DND-41 (cell line): Measurements from ENCODE around the gene CDC42SE2.

ENCODE experiments used
- ATAC-seq: fragments of 200-7000 bp; cut with Tn5 transposase; 3 replicates; pipeline ENCODE4 v1.9.1; 2021; ENCODE audit warnings: low read depth; ENCODE audit not compliant: insufficient read depth
- DNase-seq: peaks from one replicate; pipeline ENCODE4 v3.0.0-alpha.2; 2020
- H2AFZ ChIP-seq: 2 replicates; pipeline ENCODE4 v1.6.0; 2012; ENCODE audit warnings: low read depth, low read length
- H3K27ac ChIP-seq: 2 replicates; pipeline ENCODE4 v1.5.1; 2012; ENCODE audit warnings: low read length, inconsistent platforms
- H3K27me3 ChIP-seq: fragments of 200-600 bp; sonication (generic); 2 replicates; pipeline ENCODE4 v1.6.0; 2012; ENCODE audit warnings: low read length, mild to moderate bottlenecking, inconsistent platforms; ENCODE audit not compliant: insufficient read depth, poor library complexity
- H3K36me3 ChIP-seq: 2 replicates; pipeline ENCODE4 v1.5.1; 2012; ENCODE audit warnings: low read length, inconsistent platforms; ENCODE audit not compliant: insufficient read depth
- H3K4me1 ChIP-seq: 2 replicates; pipeline ENCODE4 v1.5.1; 2012; ENCODE audit warnings: mild to moderate bottlenecking, low read length; ENCODE audit not compliant: insufficient read depth
- H3K4me2 ChIP-seq: 2 replicates; pipeline ENCODE4 v1.6.0; 2012; ENCODE audit warnings: mild to moderate bottlenecking, moderate library complexity, low read length, inconsistent platforms; ENCODE audit not compliant: insufficient read depth
- H3K4me3 ChIP-seq, 2 experiments: fragments of 200-600 bp in 1 of 2; shearing (Covaris generic) in 1 of 2; 2 replicates each; pipeline ENCODE4 v1.5.1; 2012 to 2016; ENCODE audit warnings: inconsistent platforms in 2 of 2, low read length in 2 of 2, mild to moderate bottlenecking in 2 of 2, low read depth in 1 of 2, moderate library complexity in 1 of 2
- H3K79me2 ChIP-seq: 2 replicates; pipeline ENCODE4 v1.6.0; 2012; ENCODE audit warnings: low read length, inconsistent platforms; ENCODE audit not compliant: insufficient read depth
- H3K9ac ChIP-seq: 2 replicates; pipeline ENCODE4 v1.6.0; 2012; ENCODE audit warnings: low read depth, mild to moderate bottlenecking, inconsistent platforms, low read length, moderate library complexity
- H3K9me3 ChIP-seq: 2 replicates; pipeline ENCODE4 v1.5.1; 2012; ENCODE audit warnings: low read length, moderate library complexity, mild to moderate bottlenecking, inconsistent platforms; ENCODE audit not compliant: insufficient read depth, severe bottlenecking
- H4K20me1 ChIP-seq: 2 replicates; pipeline ENCODE4 v1.6.0; 2012; ENCODE audit warnings: low read length; ENCODE audit not compliant: insufficient read depth
- EZH2 ChIP-seq: IDR thresholded peaks from 3 replicates; pipeline ENCODE4 v1.6.1; 2012; ENCODE audit warnings: borderline replicate concordance, low read depth, mild to moderate bottlenecking, moderate library complexity, low read length, inconsistent platforms; ENCODE audit not compliant: severe bottlenecking
- TF ChIP-seq, protein P1 (sequence below): IDR thresholded peaks from 2 replicates; pipeline ENCODE4 v1.5.1; 2012; ENCODE audit warnings: borderline replicate concordance, low read length, moderate library complexity, mild to moderate bottlenecking; ENCODE audit not compliant: poor library complexity, severe bottlenecking; ENCODE audit errors: extremely low read depth

Gene CDC42SE2

DNA sequence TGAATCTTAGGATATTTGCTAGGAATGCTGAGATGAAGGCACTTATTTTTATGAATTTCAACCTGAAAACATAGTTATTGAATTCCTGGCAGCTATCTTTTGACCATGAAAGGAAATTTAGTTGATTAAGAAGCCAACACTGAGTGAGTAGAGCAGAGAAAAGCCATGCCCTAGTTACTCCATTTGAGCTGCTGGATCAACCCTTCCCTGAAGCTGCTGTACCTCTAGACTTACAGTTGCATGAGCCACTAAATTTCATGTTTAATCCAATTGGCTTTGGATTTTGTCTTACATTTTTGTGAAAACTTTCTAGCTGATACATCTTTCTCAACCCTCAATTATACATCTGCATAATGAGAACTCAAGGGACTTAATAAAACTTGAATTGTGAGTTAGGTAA, 54.6 kb downstream of the CDC42SE2 start:
- H3K9me3 ChIP-seq, result no peaks in the 10 kb centered on the region
- H4K20me1 ChIP-seq, result peaks cover 42% of the 10 kb centered on the region
- H3K36me3 ChIP-seq, result peaks cover 58% of the 10 kb centered on the region
- peaks cover 89% of the 10 kb centered on the region for H3K79me2 ChIP-seq
- H3K27ac ChIP-seq, result no peak overlapping the region
- H3K4me1 ChIP-seq, result no peaks in the 10 kb centered on the region
- DNase-seq, result no peak
- no peak overlapping the region for H2AFZ ChIP-seq
- TF ChIP-seq, protein P1, sequence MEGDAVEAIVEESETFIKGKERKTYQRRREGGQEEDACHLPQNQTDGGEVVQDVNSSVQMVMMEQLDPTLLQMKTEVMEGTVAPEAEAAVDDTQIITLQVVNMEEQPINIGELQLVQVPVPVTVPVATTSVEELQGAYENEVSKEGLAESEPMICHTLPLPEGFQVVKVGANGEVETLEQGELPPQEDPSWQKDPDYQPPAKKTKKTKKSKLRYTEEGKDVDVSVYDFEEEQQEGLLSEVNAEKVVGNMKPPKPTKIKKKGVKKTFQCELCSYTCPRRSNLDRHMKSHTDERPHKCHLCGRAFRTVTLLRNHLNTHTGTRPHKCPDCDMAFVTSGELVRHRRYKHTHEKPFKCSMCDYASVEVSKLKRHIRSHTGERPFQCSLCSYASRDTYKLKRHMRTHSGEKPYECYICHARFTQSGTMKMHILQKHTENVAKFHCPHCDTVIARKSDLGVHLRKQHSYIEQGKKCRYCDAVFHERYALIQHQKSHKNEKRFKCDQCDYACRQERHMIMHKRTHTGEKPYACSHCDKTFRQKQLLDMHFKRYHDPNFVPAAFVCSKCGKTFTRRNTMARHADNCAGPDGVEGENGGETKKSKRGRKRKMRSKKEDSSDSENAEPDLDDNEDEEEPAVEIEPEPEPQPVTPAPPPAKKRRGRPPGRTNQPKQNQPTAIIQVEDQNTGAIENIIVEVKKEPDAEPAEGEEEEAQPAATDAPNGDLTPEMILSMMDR, result no peak
- TF ChIP-seq EZH2, result no peak
- H3K9ac ChIP-seq, result no peak overlapping the region
- H3K27me3 ChIP-seq, result no peaks in the 10 kb centered on the region
- no peak overlapping the region for H3K4me2 ChIP-seq
- no peak for ATAC-seq
- no peak overlapping the region for H3K4me3 ChIP-seq

DNA sequence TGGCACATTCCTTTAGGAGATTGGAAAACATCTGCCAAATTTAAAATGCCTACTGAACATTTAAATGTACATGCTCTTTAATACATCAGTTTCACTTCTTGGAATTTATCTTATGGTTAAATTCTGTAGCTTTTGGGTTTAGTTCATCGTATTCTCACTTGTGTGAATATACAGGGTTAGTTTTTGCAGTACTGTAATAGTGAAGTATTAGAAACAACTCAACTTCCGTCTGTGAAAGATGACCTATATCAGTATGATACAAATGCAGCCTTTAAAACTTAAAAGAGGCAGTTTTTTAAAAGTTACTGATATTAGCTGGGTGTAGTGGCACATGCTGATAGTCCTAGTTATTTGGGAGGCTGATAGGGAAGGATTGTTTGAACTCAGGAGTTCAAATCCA, 57.2 kb downstream of the CDC42SE2 start:
- no peak for TF ChIP-seq EZH2
- TF ChIP-seq, protein P1, result no peak
- no peak overlapping the region for H3K4me3 ChIP-seq
- DNase-seq, result no peak
- peaks cover 31% of the 10 kb centered on the region; the same call in 1 of the 2 replicates for H4K20me1 ChIP-seq
- H3K9me3 ChIP-seq, result no peaks in the 10 kb centered on the region
- H2AFZ ChIP-seq, result no peak overlapping the region
- H3K9ac ChIP-seq, result no peak overlapping the region
- no peak overlapping the region for H3K27ac ChIP-seq
- H3K4me2 ChIP-seq, result no peak overlapping the region
- peaks cover 89% of the 10 kb centered on the region for H3K79me2 ChIP-seq
- no peaks in the 10 kb centered on the region for H3K4me1 ChIP-seq
- ATAC-seq, result no peak
- H3K36me3 ChIP-seq, result peaks cover 46% of the 10 kb centered on the region
- H3K27me3 ChIP-seq, result no peaks in the 10 kb centered on the region

DNA sequence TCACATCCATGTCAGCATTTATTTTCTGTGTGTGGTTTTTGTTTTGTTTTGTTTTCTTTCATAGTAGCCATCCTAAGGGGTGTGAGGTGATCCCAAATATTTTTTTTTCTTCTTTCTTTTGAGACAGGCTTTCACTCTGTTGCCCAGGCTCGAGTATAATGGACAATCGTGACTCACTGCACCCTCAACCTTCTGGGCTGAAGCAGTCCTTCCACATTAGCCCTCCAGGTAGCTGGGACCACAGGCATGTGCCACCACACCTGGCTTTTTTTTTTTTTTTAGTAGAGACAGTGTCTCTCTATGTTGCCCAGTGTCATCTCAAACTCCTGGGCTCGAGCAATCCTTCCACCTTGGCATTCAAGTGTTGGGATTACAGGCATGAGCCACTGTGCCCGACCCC, 59.1 kb downstream of the CDC42SE2 start:
- no peak overlapping the region for H3K4me2 ChIP-seq
- H3K79me2 ChIP-seq, result peaks cover 88% of the 10 kb centered on the region
- no peak overlapping the region for H3K27ac ChIP-seq
- no peak overlapping the region for H3K4me3 ChIP-seq
- no peaks in the 10 kb centered on the region for H3K4me1 ChIP-seq
- no peaks in the 10 kb centered on the region for H3K9me3 ChIP-seq
- TF ChIP-seq EZH2, result no peak
- TF ChIP-seq, protein P1, result no peak
- no peaks in the 10 kb centered on the region for H3K27me3 ChIP-seq
- H3K9ac ChIP-seq, result no peak overlapping the region
- H3K36me3 ChIP-seq, result peaks cover 33% of the 10 kb centered on the region
- no peak for DNase-seq
- ATAC-seq, result no peak
- no peak overlapping the region for H2AFZ ChIP-seq
- H4K20me1 ChIP-seq, result peaks cover 24% of the 10 kb centered on the region; the same call in 1 of the 2 replicates

DNA sequence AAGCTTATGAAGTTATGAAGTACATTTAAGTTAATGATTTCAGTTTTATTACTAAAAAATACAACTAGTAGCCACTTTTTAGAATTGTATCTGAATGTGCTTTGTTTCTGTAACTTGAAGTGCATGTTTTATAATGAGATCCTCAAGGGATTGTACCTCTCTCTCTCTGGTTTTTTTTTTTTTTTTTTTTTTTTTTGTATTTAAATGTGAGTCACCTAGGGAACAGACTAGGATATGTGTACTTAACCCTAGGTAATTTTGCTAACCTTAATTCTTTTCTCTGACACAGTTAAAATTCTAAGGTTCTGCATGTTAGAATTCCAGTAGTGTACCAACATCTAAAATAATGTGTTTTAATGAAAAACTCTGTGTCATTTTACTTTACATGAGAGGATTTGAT, 59.5 kb downstream of the CDC42SE2 start:
- H3K36me3 ChIP-seq, result peaks cover 30% of the 10 kb centered on the region
- peaks cover 24% of the 10 kb centered on the region; the same call in 1 of the 2 replicates for H4K20me1 ChIP-seq
- no peaks in the 10 kb centered on the region for H3K4me1 ChIP-seq
- ATAC-seq (no peak), DNase-seq (no peak)
- H2AFZ ChIP-seq, result no peak overlapping the region
- no peak for TF ChIP-seq EZH2
- TF ChIP-seq, protein P1, result no peak
- H3K27me3 ChIP-seq, result no peaks in the 10 kb centered on the region
- H3K9ac ChIP-seq, result no peak overlapping the region
- no peak overlapping the region for H3K4me2 ChIP-seq
- no peaks in the 10 kb centered on the region for H3K9me3 ChIP-seq
- H3K27ac ChIP-seq, result no peak overlapping the region
- no peak overlapping the region for H3K4me3 ChIP-seq
- H3K79me2 ChIP-seq, result peaks cover 88% of the 10 kb centered on the region
